ENCODE results near the gene HDAC4.

The HDAC4 gene

DNA sequence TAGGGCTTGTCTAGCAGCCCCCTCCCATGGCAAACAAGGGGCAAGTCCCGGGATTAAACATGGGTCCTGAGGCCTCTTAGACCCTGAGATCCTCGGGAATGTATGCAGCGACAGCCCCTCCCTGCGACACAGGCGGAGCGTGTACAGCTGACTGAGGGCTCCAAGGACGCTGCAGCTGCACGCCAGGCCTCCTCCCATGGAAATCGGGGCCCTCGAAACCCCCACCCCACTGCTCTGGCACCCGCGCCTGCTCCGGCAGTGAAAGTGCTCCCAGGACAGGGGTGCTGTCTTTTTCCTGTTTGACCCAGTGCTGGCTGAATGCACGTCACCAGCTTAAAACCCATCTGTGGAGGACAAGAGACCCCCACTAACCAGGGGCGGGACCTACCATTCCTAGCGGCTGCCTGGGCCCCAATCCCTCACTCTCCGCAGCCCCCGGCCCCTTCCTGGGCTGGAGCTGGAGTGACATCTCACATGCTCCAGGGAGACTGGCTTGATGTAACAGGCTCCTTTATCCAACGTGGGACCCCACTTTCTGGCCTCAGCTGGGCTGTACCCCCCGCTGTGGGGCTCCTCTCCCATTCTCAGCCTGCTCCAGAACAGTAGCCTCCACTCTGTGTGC lies 305.2 kb downstream of the HDAC4 start:
- H3K79me2 ChIP-seq (ENCODE audit: insufficient read depth, low read length): no peaks in the 10 kb centered on the region
- TF ChIP-seq, protein P1, sequence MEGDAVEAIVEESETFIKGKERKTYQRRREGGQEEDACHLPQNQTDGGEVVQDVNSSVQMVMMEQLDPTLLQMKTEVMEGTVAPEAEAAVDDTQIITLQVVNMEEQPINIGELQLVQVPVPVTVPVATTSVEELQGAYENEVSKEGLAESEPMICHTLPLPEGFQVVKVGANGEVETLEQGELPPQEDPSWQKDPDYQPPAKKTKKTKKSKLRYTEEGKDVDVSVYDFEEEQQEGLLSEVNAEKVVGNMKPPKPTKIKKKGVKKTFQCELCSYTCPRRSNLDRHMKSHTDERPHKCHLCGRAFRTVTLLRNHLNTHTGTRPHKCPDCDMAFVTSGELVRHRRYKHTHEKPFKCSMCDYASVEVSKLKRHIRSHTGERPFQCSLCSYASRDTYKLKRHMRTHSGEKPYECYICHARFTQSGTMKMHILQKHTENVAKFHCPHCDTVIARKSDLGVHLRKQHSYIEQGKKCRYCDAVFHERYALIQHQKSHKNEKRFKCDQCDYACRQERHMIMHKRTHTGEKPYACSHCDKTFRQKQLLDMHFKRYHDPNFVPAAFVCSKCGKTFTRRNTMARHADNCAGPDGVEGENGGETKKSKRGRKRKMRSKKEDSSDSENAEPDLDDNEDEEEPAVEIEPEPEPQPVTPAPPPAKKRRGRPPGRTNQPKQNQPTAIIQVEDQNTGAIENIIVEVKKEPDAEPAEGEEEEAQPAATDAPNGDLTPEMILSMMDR (IDR thresholded peaks at IDR 0.05; ENCODE audit: low read length): no peak
- no peak for TF ChIP-seq EZH2 (IDR thresholded peaks at IDR 0.05; ENCODE audit: borderline replicate concordance, low read length)
- no peak overlapping the region for H3K9ac ChIP-seq (ENCODE audit: low read length)
- no peaks in the 10 kb centered on the region for H4K20me1 ChIP-seq (ENCODE audit: insufficient read depth, low read length)
- H3K27me3 ChIP-seq (ENCODE audit: insufficient read depth, low read length): no peaks in the 10 kb centered on the region
- H3K36me3 ChIP-seq (ENCODE audit: insufficient read depth, low read length): no peaks in the 10 kb centered on the region
- no peaks in the 10 kb centered on the region for H3F3A ChIP-seq (ENCODE audit: insufficient read depth, low read length)
- no peak overlapping the region for H2AFZ ChIP-seq (ENCODE audit: low read length)
- H3K27ac ChIP-seq (ENCODE audit: low read depth, low read length, poor library complexity, severe bottlenecking): no peak overlapping the region
- no peaks in the 10 kb centered on the region for H3K4me1 ChIP-seq (ENCODE audit: insufficient read depth, low read length, severe bottlenecking)
- H3K4me2 ChIP-seq (ENCODE audit: low read length): no peak overlapping the region
- H3K9me3 ChIP-seq (ENCODE audit: low read length): no peaks in the 10 kb centered on the region
- H3K4me3 ChIP-seq (ENCODE audit: low read depth, low read length, poor library complexity, severe bottlenecking): no peak overlapping the region
- H3K9me2 ChIP-seq (ENCODE audit: low read depth, low read length): no peaks in the 10 kb centered on the region

DNA sequence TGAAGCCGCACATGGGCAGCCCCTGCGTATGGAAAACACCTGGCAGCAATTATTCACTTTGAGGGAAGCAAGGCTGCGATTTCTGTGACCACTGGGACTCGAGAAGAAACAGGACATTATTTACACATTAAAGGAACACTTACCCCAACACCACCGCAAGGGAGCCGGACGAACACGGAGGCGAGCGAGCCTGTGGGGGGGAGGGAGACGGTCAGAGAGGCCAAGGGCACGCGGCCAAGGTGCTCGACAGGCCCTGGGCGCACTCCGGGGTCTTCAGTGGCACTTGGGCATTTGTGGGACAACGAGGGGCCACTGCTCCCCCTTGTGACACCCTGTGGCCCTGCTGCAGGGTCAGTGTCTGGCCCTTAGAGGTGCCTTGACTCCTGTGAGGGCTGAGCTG lies 306.0 kb downstream of the HDAC4 start:
- Histone ChIP-seq H3K4me2 (ENCODE audit: low read length) (no peak overlapping the region), H4K20me1 (ENCODE audit: insufficient read depth, low read length) (no peaks in the 10 kb centered on the region), H3K9me3 (ENCODE audit: low read length) (no peaks in the 10 kb centered on the region), H3K79me2 (ENCODE audit: insufficient read depth, low read length) (no peaks in the 10 kb centered on the region), H3K4me3 (ENCODE audit: low read depth, low read length, poor library complexity, severe bottlenecking) (no peak overlapping the region), H3F3A (ENCODE audit: insufficient read depth, low read length) (no peaks in the 10 kb centered on the region), H2AFZ (ENCODE audit: low read length) (no peak overlapping the region), H3K27me3 (ENCODE audit: insufficient read depth, low read length) (no peaks in the 10 kb centered on the region), H3K9ac (ENCODE audit: low read length) (no peak overlapping the region), H3K4me1 (ENCODE audit: insufficient read depth, low read length, severe bottlenecking) (no peaks in the 10 kb centered on the region), H3K36me3 (ENCODE audit: insufficient read depth, low read length) (no peaks in the 10 kb centered on the region), H3K27ac (ENCODE audit: low read depth, low read length, poor library complexity, severe bottlenecking) (no peak overlapping the region), H3K9me2 (ENCODE audit: low read depth, low read length) (no peaks in the 10 kb centered on the region)
- no peak for TF ChIP-seq EZH2 (IDR thresholded peaks at IDR 0.05; ENCODE audit: borderline replicate concordance, low read length)
- TF ChIP-seq, protein P1 (IDR thresholded peaks at IDR 0.05; ENCODE audit: low read length): no peak

DNA sequence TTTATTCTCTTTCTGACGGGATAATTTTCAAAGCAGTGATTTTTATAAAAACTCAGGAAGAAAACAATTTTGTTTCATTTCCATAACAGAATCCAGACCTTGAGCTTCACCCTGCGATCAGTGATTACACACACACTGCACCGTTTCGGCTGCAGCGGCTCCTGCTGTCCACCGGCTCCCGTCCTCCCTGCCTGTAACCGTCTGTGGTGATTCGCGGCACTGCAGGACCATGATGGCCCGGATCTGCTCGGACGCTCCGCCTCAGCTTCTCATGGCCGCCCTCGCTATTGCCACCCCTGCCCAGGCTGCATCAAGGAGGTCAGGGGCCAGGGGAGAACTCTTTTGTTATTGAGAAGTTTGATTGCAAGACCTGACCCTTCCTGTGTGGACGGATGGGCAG lies 306.9 kb downstream of the HDAC4 start:
- Histone ChIP-seq H3K27me3 (ENCODE audit: insufficient read depth, low read length) (no peaks in the 10 kb centered on the region), H3K4me2 (ENCODE audit: low read length) (no peak overlapping the region), H3K36me3 (ENCODE audit: insufficient read depth, low read length) (no peaks in the 10 kb centered on the region), H2AFZ (ENCODE audit: low read length) (no peak overlapping the region), H3K9me3 (ENCODE audit: low read length) (no peaks in the 10 kb centered on the region), H3K4me3 (ENCODE audit: low read depth, low read length, poor library complexity, severe bottlenecking) (no peak overlapping the region), H3K79me2 (ENCODE audit: insufficient read depth, low read length) (no peaks in the 10 kb centered on the region), H3K9ac (ENCODE audit: low read length) (no peak overlapping the region), H4K20me1 (ENCODE audit: insufficient read depth, low read length) (no peaks in the 10 kb centered on the region), H3K9me2 (ENCODE audit: low read depth, low read length) (no peaks in the 10 kb centered on the region), H3F3A (ENCODE audit: insufficient read depth, low read length) (no peaks in the 10 kb centered on the region), H3K27ac (ENCODE audit: low read depth, low read length, poor library complexity, severe bottlenecking) (no peak overlapping the region), H3K4me1 (ENCODE audit: insufficient read depth, low read length, severe bottlenecking) (no peaks in the 10 kb centered on the region)
- TF ChIP-seq, protein P1 (IDR thresholded peaks at IDR 0.05; ENCODE audit: low read length): no peak
- no peak for TF ChIP-seq EZH2 (IDR thresholded peaks at IDR 0.05; ENCODE audit: borderline replicate concordance, low read length)
